K562 (cell line): ENCODE data around the gene XPC. TPM values are rescaled to one million over a fixed set of nuclear protein-coding genes. Genes with fewer than 3 reads are reported as not detected.

Experiments
- ASH1L ChIP-seq: fragments of 450-650 bp; IDR thresholded peaks from 2 replicates; pipeline ENCODE4 v1.6.1; 2018; ENCODE audit warnings: borderline replicate concordance, mild to moderate bottlenecking, low read depth; ENCODE audit not compliant: partially characterized antibody
- BDP1 ChIP-seq: IDR thresholded peaks from 3 replicates; pipeline ENCODE4 v1.6.1; 2011; ENCODE audit not compliant: insufficient read length, insufficient read depth
- CREBBP ChIP-seq: IDR thresholded peaks from one replicate; pipeline ENCODE4 v1.6.1; 2012; ENCODE audit warnings: low read depth, mild to moderate bottlenecking, control low read depth, inconsistent platforms, low read length
- HIVEP1 ChIP-seq: fragments of 250-450 bp; sonication (Bioruptor Pico); IDR thresholded peaks from 2 replicates; pipeline ENCODE4 v1.4.0; 2020; ENCODE audit warnings: mild to moderate bottlenecking
- HLTF ChIP-seq: fragments of 450-650 bp; IDR thresholded peaks from 2 replicates; pipeline ENCODE4 v1.6.1; 2016
- MXI1 ChIP-seq: IDR thresholded peaks from 2 replicates; pipeline ENCODE4 v1.6.1; 2011; ENCODE audit warnings: low read depth, mild to moderate bottlenecking, improper control_type of control experiment, low read length
- POLR3A ChIP-seq: IDR thresholded peaks from 2 replicates; pipeline ENCODE4 v1.6.1; 2011; ENCODE audit warnings: borderline replicate concordance, mild to moderate bottlenecking, moderate library complexity; ENCODE audit not compliant: insufficient read length, insufficient read depth; ENCODE audit errors: extremely low read depth
- RBM34 ChIP-seq: fragments of 200-400 bp; formaldehyde crosslinking; IDR thresholded peaks from 2 replicates; pipeline ENCODE4 v1.6.1; 2018; ENCODE audit warnings: low read length, borderline replicate concordance; ENCODE audit not compliant: insufficient read depth
- SP1 ChIP-seq: sonication (generic); formaldehyde crosslinking; IDR thresholded peaks from 2 replicates; pipeline ENCODE4 v1.8.1; 2022; ENCODE audit warnings: mild to moderate bottlenecking, missing genetic modification reagents
- TBP ChIP-seq: optimal IDR thresholded peaks from 2 replicates; pipeline ENCODE3; 2011; ENCODE audit warnings: low read depth, low read length, improper control_type of control experiment
- TRIM28 ChIP-seq: fragments of 450-650 bp; IDR thresholded peaks from 2 replicates; pipeline ENCODE4 v1.6.1; 2017
- ZNF507 ChIP-seq: conservative IDR thresholded peaks from 2 replicates; pipeline ENCODE4 v1.6.1; 2017; ENCODE audit warnings: missing genetic modification characterization, missing compliant biosample characterization
- polyA plus RNA-seq, 8 experiments: library from polyadenylated mRNA; depleted of rRNA in 4 of 8; stranded (reverse) in 5 of 8; unstranded in 3 of 8; fragments of >200 nt; fragmentation: Nextera tagmentation in 2 of 8; fragmentation: Illumina TruSeq in 1 of 8; extraction: Ambion mirVana in 2 of 8; extraction: Trizol in 1 of 8; gene quantifications; 2 replicates each; pipeline versions ENCODE4 v1.2.1 to v1.2.3, GENCODE V29; 2011 to 2014; ENCODE audit warnings: inconsistent platforms in 1 of 8, missing spikeins in 1 of 8
- total RNA-seq, 7 experiments: library from RNA; depleted of rRNA in 6 of 7; stranded (reverse); fragments of >200 nt in 6 of 7; fragmentation: Illumina TruSeq in 2 of 7; extraction: Trizol in 2 of 7; gene quantifications; 2 replicates each; pipeline versions ENCODE4 v1.2.1 to v1.2.3, GENCODE V29; 2011 to 2021; ENCODE audit warnings: low replicate concordance in 1 of 7
- TF ChIP-seq, protein P1 (sequence below): sonication (generic); formaldehyde crosslinking; IDR thresholded peaks from 2 replicates; pipeline ENCODE4 v1.8.1; 2023; ENCODE audit warnings: missing genetic modification reagents, mild to moderate bottlenecking, borderline replicate concordance
- TF ChIP-seq, protein P2 (sequence below), 2 experiments: fragments of 450-650 bp in 1 of 2; IDR thresholded peaks; 2 replicates each; pipeline ENCODE4 v1.6.1; 2011 to 2017; ENCODE audit warnings: low read depth in 2 of 2, antibody characterized with exemption in 1 of 2, borderline replicate concordance in 1 of 2, low read length in 1 of 2, mild to moderate bottlenecking in 1 of 2, mixed read lengths in 1 of 2; ENCODE audit not compliant: control insufficient read depth in 1 of 2
- TF ChIP-seq, protein P3 (sequence below), 2 experiments: IDR thresholded peaks; 2 replicates each; pipeline ENCODE4 v1.6.1; 2012; ENCODE audit warnings: improper control_type of control experiment in 2 of 2, low read depth in 2 of 2, low read length in 2 of 2, borderline replicate concordance in 1 of 2

The XPC gene
- total and polyA plus RNA-seq, 9 of the 15 experiments (the other 6 are each of a cell fraction or from before 2014, with no cell fraction given) = 3.8 to 54.7 (median 41.3) TPM

DNA sequence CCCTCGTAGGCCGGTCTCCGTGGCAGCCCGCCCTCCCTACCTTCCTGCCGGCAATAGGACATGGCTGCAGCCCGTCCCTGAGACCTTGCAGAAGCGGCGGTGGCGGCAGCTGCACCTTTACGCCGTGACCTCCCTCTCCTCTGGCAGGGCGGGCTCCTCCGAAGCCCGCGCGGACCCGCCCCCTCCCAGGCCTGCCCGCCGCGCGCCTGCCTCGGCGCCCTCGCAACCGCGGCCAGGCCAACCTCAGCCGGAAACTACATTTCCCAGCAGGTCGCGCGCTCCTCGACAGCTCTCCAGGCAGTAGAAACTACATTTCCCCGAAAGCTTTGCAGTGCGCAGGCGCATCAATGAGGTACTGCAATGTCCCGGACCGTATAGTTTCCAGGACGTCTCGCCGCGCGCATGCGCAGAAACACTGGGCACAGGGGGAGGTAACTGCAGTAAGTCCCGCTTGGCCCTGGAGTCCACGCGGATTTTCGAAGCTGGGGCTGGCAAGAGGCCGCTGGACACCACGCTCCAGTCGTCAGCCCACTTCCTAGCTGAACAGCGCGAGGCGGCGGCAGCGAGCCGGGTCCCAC is 53.7 kb downstream of the XPC start, which contains the start of the genes CHCHD4 and TMEM43 (continued):
- TF ChIP-seq, protein P1, sequence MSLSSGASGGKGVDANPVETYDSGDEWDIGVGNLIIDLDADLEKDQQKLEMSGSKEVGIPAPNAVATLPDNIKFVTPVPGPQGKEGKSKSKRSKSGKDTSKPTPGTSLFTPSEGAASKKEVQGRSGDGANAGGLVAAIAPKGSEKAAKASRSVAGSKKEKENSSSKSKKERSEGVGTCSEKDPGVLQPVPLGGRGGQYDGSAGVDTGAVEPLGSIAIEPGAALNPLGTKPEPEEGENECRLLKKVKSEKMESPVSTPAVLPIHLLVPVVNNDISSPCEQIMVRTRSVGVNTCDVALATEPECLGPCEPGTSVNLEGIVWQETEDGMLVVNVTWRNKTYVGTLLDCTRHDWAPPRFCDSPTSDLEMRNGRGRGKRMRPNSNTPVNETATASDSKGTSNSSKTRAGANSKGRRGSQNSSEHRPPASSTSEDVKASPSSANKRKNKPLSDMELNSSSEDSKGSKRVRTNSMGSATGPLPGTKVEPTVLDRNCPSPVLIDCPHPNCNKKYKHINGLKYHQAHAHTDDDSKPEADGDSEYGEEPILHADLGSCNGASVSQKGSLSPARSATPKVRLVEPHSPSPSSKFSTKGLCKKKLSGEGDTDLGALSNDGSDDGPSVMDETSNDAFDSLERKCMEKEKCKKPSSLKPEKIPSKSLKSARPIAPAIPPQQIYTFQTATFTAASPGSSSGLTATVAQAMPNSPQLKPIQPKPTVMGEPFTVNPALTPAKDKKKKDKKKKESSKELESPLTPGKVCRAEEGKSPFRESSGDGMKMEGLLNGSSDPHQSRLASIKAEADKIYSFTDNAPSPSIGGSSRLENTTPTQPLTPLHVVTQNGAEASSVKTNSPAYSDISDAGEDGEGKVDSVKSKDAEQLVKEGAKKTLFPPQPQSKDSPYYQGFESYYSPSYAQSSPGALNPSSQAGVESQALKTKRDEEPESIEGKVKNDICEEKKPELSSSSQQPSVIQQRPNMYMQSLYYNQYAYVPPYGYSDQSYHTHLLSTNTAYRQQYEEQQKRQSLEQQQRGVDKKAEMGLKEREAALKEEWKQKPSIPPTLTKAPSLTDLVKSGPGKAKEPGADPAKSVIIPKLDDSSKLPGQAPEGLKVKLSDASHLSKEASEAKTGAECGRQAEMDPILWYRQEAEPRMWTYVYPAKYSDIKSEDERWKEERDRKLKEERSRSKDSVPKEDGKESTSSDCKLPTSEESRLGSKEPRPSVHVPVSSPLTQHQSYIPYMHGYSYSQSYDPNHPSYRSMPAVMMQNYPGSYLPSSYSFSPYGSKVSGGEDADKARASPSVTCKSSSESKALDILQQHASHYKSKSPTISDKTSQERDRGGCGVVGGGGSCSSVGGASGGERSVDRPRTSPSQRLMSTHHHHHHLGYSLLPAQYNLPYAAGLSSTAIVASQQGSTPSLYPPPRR (CRISPR knock-in tag) = no peak; the same call in 1 of the 2 replicates
- peak; percentile 93; the same call in 1 of the 2 replicates for TF ChIP-seq TRIM28
- peak; percentile 80 for TF ChIP-seq SP1 (CRISPR knock-in tag)
- no peak for TF ChIP-seq ZNF507 (tag)
- no peak for TF ChIP-seq CREBBP
- TF ChIP-seq, protein P2, sequence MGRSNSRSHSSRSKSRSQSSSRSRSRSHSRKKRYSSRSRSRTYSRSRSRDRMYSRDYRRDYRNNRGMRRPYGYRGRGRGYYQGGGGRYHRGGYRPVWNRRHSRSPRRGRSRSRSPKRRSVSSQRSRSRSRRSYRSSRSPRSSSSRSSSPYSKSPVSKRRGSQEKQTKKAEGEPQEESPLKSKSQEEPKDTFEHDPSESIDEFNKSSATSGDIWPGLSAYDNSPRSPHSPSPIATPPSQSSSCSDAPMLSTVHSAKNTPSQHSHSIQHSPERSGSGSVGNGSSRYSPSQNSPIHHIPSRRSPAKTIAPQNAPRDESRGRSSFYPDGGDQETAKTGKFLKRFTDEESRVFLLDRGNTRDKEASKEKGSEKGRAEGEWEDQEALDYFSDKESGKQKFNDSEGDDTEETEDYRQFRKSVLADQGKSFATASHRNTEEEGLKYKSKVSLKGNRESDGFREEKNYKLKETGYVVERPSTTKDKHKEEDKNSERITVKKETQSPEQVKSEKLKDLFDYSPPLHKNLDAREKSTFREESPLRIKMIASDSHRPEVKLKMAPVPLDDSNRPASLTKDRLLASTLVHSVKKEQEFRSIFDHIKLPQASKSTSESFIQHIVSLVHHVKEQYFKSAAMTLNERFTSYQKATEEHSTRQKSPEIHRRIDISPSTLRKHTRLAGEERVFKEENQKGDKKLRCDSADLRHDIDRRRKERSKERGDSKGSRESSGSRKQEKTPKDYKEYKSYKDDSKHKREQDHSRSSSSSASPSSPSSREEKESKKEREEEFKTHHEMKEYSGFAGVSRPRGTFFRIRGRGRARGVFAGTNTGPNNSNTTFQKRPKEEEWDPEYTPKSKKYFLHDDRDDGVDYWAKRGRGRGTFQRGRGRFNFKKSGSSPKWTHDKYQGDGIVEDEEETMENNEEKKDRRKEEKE (IDR thresholded peaks at IDR 0.05; ENCODE audit: borderline replicate concordance in 1 of 2, control insufficient read depth in 1 of 2, low read depth in 2 of 2, low read length in 1 of 2) = 0 out of 4 replicates have a peak, but pooled peaks of 1 of the 2 experiments have one; percentile 15
- TF ChIP-seq TBP = peak; percentile 77
- TF ChIP-seq, protein P3, sequence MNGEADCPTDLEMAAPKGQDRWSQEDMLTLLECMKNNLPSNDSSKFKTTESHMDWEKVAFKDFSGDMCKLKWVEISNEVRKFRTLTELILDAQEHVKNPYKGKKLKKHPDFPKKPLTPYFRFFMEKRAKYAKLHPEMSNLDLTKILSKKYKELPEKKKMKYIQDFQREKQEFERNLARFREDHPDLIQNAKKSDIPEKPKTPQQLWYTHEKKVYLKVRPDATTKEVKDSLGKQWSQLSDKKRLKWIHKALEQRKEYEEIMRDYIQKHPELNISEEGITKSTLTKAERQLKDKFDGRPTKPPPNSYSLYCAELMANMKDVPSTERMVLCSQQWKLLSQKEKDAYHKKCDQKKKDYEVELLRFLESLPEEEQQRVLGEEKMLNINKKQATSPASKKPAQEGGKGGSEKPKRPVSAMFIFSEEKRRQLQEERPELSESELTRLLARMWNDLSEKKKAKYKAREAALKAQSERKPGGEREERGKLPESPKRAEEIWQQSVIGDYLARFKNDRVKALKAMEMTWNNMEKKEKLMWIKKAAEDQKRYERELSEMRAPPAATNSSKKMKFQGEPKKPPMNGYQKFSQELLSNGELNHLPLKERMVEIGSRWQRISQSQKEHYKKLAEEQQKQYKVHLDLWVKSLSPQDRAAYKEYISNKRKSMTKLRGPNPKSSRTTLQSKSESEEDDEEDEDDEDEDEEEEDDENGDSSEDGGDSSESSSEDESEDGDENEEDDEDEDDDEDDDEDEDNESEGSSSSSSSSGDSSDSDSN (IDR thresholded peaks at IDR 0.05; ENCODE audit: borderline replicate concordance in 1 of 2, low read depth in 2 of 2, low read length in 2 of 2) = peak in 1 of 2 experiments; percentile 81; a peak in 2 of 4 replicates
- no peak for TF ChIP-seq BDP1
- no peak for TF ChIP-seq POLR3A
- 0 out of 2 replicates have a peak, but pooled peaks have one; percentile 32 for TF ChIP-seq MXI1
- no peak for TF ChIP-seq HLTF
- no peak for TF ChIP-seq RBM34
- no peak for TF ChIP-seq ASH1L
- TF ChIP-seq HIVEP1 = no peak
